H1 (cell line): Measurements from ENCODE around the gene DPP10. TPM values are rescaled to one million over a fixed set of nuclear protein-coding genes. Genes with fewer than 3 reads are reported as not detected.

Source experiments
- CREB1 ChIP-seq: IDR thresholded peaks from 2 replicates; pipeline ENCODE4 v1.6.1; 2012; ENCODE audit warnings: inconsistent platforms
- EP300 ChIP-seq, 2 experiments: IDR thresholded peaks; 1 replicate in 1 of 2; 2 replicates in 1 of 2; pipeline ENCODE4 v1.6.1; 2011 to 2012; ENCODE audit warnings: low read depth in 2 of 2, low read length in 2 of 2, mild to moderate bottlenecking in 2 of 2, borderline replicate concordance in 1 of 2, inconsistent platforms in 1 of 2, moderate library complexity in 1 of 2
- POLR2A ChIP-seq, 2 experiments: IDR thresholded peaks; 1 replicate in 1 of 2; 2 replicates in 1 of 2; pipeline ENCODE4 v1.6.1; 2011; ENCODE audit warnings: low read depth in 2 of 2, low read length in 2 of 2, mild to moderate bottlenecking in 2 of 2; ENCODE audit errors: control extremely low read depth in 1 of 2
- RFX5 ChIP-seq: IDR thresholded peaks from 2 replicates; pipeline ENCODE4 v1.6.1; 2011; ENCODE audit warnings: low read depth, low read length, improper control_type of control experiment, borderline replicate concordance
- SAP30 ChIP-seq: fragments of 300-600 bp; sonication (generic); IDR thresholded peaks from 2 replicates; pipeline ENCODE4 v1.7.1; 2012; ENCODE audit warnings: low read length, moderate library complexity, mild to moderate bottlenecking, inconsistent platforms; ENCODE audit not compliant: insufficient read depth, insufficient replicate concordance
- TBP ChIP-seq: IDR thresholded peaks from 2 replicates; pipeline ENCODE4 v1.6.1; 2011; ENCODE audit warnings: low read depth, low read length, improper control_type of control experiment
- USF2 ChIP-seq: IDR thresholded peaks from 2 replicates; pipeline ENCODE4 v1.6.1; 2011; ENCODE audit warnings: low read length, improper control_type of control experiment
- polyA plus RNA-seq, 7 experiments: library from polyadenylated mRNA; depleted of rRNA in 3 of 7; stranded (reverse) in 5 of 7; unstranded in 2 of 7; fragments of >200 nt in 5 of 7; fragments of 200-250 nt in 2 of 7; gene quantifications; 1 replicate in 5 of 7; 2 replicates in 1 of 7; 4 replicates in 1 of 7; pipeline versions ENCODE4 v1.2.1 to v1.2.3, GENCODE V29; 2011 to 2013; ENCODE audit warnings: missing spikeins in 2 of 7, mixed read lengths in 2 of 7
- total RNA-seq: library from RNA; stranded (reverse); fragmentation: NEBNext Ultra II Directional; extraction: Animal tissue kit (Norgen Biotek cat#: 25700); gene quantifications from 2 replicates; pipeline ENCODE4 v1.2.1, GENCODE V29; 2021
- TF ChIP-seq, protein P1 (sequence below): fragments of 300-600 bp; sonication (generic); IDR thresholded peaks from 2 replicates; pipeline ENCODE4 v1.7.1; 2012; ENCODE audit warnings: low read length, moderate library complexity, mild to moderate bottlenecking, inconsistent platforms; ENCODE audit not compliant: insufficient replicate concordance
- TF ChIP-seq, protein P2 (sequence below): IDR thresholded peaks from 2 replicates; pipeline ENCODE4 v1.6.1; 2012; ENCODE audit warnings: inconsistent platforms

DPP10 gene
- total and polyA plus RNA-seq, 2 of the 8 experiments (the other 6 are each of a cell fraction or from before 2014, with no cell fraction given) = 3.3 to 7.2 TPM

GRCh38 chr2:115124817-115125216 lies 682.4 kb downstream of the DPP10 start (continued):
- TF ChIP-seq, protein P1, sequence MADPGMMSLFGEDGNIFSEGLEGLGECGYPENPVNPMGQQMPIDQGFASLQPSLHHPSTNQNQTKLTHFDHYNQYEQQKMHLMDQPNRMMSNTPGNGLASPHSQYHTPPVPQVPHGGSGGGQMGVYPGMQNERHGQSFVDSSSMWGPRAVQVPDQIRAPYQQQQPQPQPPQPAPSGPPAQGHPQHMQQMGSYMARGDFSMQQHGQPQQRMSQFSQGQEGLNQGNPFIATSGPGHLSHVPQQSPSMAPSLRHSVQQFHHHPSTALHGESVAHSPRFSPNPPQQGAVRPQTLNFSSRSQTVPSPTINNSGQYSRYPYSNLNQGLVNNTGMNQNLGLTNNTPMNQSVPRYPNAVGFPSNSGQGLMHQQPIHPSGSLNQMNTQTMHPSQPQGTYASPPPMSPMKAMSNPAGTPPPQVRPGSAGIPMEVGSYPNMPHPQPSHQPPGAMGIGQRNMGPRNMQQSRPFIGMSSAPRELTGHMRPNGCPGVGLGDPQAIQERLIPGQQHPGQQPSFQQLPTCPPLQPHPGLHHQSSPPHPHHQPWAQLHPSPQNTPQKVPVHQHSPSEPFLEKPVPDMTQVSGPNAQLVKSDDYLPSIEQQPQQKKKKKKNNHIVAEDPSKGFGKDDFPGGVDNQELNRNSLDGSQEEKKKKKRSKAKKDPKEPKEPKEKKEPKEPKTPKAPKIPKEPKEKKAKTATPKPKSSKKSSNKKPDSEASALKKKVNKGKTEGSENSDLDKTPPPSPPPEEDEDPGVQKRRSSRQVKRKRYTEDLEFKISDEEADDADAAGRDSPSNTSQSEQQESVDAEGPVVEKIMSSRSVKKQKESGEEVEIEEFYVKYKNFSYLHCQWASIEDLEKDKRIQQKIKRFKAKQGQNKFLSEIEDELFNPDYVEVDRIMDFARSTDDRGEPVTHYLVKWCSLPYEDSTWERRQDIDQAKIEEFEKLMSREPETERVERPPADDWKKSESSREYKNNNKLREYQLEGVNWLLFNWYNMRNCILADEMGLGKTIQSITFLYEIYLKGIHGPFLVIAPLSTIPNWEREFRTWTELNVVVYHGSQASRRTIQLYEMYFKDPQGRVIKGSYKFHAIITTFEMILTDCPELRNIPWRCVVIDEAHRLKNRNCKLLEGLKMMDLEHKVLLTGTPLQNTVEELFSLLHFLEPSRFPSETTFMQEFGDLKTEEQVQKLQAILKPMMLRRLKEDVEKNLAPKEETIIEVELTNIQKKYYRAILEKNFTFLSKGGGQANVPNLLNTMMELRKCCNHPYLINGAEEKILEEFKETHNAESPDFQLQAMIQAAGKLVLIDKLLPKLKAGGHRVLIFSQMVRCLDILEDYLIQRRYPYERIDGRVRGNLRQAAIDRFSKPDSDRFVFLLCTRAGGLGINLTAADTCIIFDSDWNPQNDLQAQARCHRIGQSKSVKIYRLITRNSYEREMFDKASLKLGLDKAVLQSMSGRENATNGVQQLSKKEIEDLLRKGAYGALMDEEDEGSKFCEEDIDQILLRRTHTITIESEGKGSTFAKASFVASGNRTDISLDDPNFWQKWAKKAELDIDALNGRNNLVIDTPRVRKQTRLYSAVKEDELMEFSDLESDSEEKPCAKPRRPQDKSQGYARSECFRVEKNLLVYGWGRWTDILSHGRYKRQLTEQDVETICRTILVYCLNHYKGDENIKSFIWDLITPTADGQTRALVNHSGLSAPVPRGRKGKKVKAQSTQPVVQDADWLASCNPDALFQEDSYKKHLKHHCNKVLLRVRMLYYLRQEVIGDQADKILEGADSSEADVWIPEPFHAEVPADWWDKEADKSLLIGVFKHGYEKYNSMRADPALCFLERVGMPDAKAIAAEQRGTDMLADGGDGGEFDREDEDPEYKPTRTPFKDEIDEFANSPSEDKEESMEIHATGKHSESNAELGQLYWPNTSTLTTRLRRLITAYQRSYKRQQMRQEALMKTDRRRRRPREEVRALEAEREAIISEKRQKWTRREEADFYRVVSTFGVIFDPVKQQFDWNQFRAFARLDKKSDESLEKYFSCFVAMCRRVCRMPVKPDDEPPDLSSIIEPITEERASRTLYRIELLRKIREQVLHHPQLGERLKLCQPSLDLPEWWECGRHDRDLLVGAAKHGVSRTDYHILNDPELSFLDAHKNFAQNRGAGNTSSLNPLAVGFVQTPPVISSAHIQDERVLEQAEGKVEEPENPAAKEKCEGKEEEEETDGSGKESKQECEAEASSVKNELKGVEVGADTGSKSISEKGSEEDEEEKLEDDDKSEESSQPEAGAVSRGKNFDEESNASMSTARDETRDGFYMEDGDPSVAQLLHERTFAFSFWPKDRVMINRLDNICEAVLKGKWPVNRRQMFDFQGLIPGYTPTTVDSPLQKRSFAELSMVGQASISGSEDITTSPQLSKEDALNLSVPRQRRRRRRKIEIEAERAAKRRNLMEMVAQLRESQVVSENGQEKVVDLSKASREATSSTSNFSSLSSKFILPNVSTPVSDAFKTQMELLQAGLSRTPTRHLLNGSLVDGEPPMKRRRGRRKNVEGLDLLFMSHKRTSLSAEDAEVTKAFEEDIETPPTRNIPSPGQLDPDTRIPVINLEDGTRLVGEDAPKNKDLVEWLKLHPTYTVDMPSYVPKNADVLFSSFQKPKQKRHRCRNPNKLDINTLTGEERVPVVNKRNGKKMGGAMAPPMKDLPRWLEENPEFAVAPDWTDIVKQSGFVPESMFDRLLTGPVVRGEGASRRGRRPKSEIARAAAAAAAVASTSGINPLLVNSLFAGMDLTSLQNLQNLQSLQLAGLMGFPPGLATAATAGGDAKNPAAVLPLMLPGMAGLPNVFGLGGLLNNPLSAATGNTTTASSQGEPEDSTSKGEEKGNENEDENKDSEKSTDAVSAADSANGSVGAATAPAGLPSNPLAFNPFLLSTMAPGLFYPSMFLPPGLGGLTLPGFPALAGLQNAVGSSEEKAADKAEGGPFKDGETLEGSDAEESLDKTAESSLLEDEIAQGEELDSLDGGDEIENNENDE = no peak
- TF ChIP-seq SAP30 (no peak), TBP (no peak), CREB1 (no peak), POLR2A (IDR thresholded peaks at IDR 0.05; ENCODE audit: control extremely low read depth in 1 of 2, low read depth in 2 of 2, low read length in 2 of 2) (no peak), USF2 (no peak), EP300 (IDR thresholded peaks at IDR 0.05; ENCODE audit: borderline replicate concordance in 1 of 2, low read depth in 2 of 2, low read length in 2 of 2) (no peak), RFX5 (no peak)
- TF ChIP-seq, protein P2, sequence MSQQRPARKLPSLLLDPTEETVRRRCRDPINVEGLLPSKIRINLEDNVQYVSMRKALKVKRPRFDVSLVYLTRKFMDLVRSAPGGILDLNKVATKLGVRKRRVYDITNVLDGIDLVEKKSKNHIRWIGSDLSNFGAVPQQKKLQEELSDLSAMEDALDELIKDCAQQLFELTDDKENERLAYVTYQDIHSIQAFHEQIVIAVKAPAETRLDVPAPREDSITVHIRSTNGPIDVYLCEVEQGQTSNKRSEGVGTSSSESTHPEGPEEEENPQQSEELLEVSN = no peak
